Psoas muscle (tissue), 8 donors: ENCODE results near the gene HPS3. TPM values are rescaled to one million over a fixed set of nuclear protein-coding genes. Genes with fewer than 3 reads are reported as not detected.

Experiments
- ATAC-seq, 4 donors: fragments of 200-7000 bp; cut with Tn5 transposase; one replicate each; pipeline ENCODE4 v1.9.1; 2020; ENCODE audit warnings: moderate library complexity in 3 of 4, mild to moderate bottlenecking in 2 of 4
- DNase-seq, 2 donors: peaks; one replicate each; pipeline ENCODE4 v3.0.0-alpha.2; 2020
- H3K27ac ChIP-seq: fragments of 200-600 bp; one replicate; pipeline ENCODE4 v1.8.0; 2022
- H3K27me3 ChIP-seq, 3 donors: fragments of 200-600 bp in 1 of 3; one replicate each; pipeline versions ENCODE4 v1.6.1 to v1.8.0; 2013 to 2022; ENCODE audit warnings: low read length in 2 of 3, mild to moderate bottlenecking in 2 of 3, moderate library complexity in 1 of 3; ENCODE audit not compliant: insufficient read depth in 3 of 3
- H3K36me3 ChIP-seq, 2 donors: fragments of 200-600 bp in 1 of 2; one replicate each; pipeline versions ENCODE4 v1.6.1 to v1.8.0; 2013 to 2022; ENCODE audit warnings: low read depth in 1 of 2, mild to moderate bottlenecking in 1 of 2, moderate library complexity in 1 of 2; ENCODE audit not compliant: insufficient read depth in 1 of 2
- H3K4me1 ChIP-seq: fragments of 200-600 bp; one replicate; pipeline ENCODE4 v1.8.0; 2022
- H3K4me3 ChIP-seq: fragments of 200-600 bp; one replicate; pipeline ENCODE4 v1.8.0; 2022; ENCODE audit warnings: mild to moderate bottlenecking
- H3K9me3 ChIP-seq: fragments of 200-600 bp; one replicate; pipeline ENCODE4 v1.8.0; 2022
- WGBS, 3 donors: extraction: QIAGEN DNeasy Blood & Tissue Kit; methylation state at CpG; one replicate each; pipeline versions ENCODE4 v1.1.6 to v1.1.7; 2013; 5-methylcytosine and 5-hydroxymethylcytosine counted together
- intact Hi-C, 2 donors: fragments of 100-400 bp; cut with DNase I; formaldehyde crosslinking; loops; one replicate each; pipeline versions ENCODE4 v1.11.0 to v1.14.2; 2022
- polyA plus RNA-seq, 3 donors: library from polyadenylated mRNA; stranded (reverse); fragments of 200-250 nt; gene quantifications; one replicate each; pipeline ENCODE4 v1.2.3, GENCODE V29; 2013
- total RNA-seq, 4 donors: library from RNA; stranded (reverse); fragmentation: NEBNext Ultra II Directional in 2 of 4; extraction: Animal tissue kit (Norgen Biotek cat#: 25700) in 2 of 4; gene quantifications; one replicate each; pipeline versions ENCODE4 v1.2.1 to v1.2.4, GENCODE V29; 2021 to 2023
- TF ChIP-seq, protein P1 (sequence below): fragments of 200-600 bp; IDR thresholded peaks from one replicate; pipeline ENCODE4 v1.8.0; 2022; ENCODE audit warnings: antibody characterized with exemption
- donor health status: healthy with polysubstance abuse.
- donor health status: DM: no; HTN: no; CAD: no; lungs with moderate emphysema.
- donor health status: Bipolar disorder and iron deficiency.
- donor health status: healthy.
- donor health status: DM: yes; HTN: yes; CAD: no.
- donor health status: DM: no; HTN: no; CAD: no.
- donor health status: DM: no; HTN: no; CAD: no.
- donor health status: DM: yes; HTN: yes; CAD: no.

The HPS3 gene
- total and polyA plus RNA-seq, 7 donors: 2.2 to 7.3 (median 3.5) TPM

GRCh38 chr3:149101154-149101553 is 28.3 kb upstream of the HPS3 start:
- ATAC-seq (no peak), DNase-seq (no peak)
- TF ChIP-seq, protein P1, sequence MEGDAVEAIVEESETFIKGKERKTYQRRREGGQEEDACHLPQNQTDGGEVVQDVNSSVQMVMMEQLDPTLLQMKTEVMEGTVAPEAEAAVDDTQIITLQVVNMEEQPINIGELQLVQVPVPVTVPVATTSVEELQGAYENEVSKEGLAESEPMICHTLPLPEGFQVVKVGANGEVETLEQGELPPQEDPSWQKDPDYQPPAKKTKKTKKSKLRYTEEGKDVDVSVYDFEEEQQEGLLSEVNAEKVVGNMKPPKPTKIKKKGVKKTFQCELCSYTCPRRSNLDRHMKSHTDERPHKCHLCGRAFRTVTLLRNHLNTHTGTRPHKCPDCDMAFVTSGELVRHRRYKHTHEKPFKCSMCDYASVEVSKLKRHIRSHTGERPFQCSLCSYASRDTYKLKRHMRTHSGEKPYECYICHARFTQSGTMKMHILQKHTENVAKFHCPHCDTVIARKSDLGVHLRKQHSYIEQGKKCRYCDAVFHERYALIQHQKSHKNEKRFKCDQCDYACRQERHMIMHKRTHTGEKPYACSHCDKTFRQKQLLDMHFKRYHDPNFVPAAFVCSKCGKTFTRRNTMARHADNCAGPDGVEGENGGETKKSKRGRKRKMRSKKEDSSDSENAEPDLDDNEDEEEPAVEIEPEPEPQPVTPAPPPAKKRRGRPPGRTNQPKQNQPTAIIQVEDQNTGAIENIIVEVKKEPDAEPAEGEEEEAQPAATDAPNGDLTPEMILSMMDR: no peak
- no peak overlapping the region for H3K4me3 ChIP-seq
- intact Hi-C loops: no loop called here
- H3K27ac ChIP-seq: no peak overlapping the region
- no peaks in the 10 kb centered on the region for H3K27me3 ChIP-seq
- H3K9me3 ChIP-seq: no peaks in the 10 kb centered on the region
- 88 to 90% (median 90%) methylated on average over 4 of the region's 4 CpGs for WGBS, 3 donors
- H3K36me3 ChIP-seq: no peaks in the 10 kb centered on the region
- H3K4me1 ChIP-seq: no peaks in the 10 kb centered on the region

- H3K4me1 ChIP-seq: no peaks in the 10 kb centered on the region
- no peak overlapping the region for H3K27ac ChIP-seq
- no peaks in the 10 kb centered on the region for H3K27me3 ChIP-seq
- DNase-seq (no peak), ATAC-seq (no peak)
- H3K9me3 ChIP-seq: no peaks in the 10 kb centered on the region
- intact Hi-C loops: no loop called here
- no peaks in the 10 kb centered on the region for H3K36me3 ChIP-seq
- 85 to 90% (median 90%) methylated on average over 3 of the region's 3 CpGs for WGBS, 3 donors
- no peak overlapping the region for H3K4me3 ChIP-seq
- TF ChIP-seq, protein P1: no peak
Measured at GRCh38 chr3:149101641-149102040, 27.8 kb upstream of the HPS3 start.

DNA sequence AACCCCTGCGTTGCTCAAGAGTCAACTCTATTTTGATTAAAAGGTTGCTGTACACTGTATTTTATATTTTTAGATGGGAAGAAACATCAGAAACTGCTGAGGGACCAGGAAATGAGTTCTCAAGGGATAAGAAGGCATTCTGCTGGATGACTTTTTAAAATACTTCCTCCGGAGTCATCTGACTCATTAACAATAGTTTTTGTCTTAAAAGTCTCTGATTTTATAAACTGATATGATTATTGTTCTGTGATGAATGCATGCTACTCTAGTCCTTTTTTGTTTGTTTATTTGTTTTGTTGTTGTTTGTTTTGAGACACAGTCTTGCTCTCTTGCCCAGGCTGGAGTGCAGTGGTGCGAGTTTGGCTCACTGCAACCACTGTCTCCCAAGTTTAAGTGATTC is 25.0 kb upstream of the HPS3 start:
- WGBS, 3 donors: 65 to 77% (median 74%) methylated on average over 3 of the region's 3 CpGs

DNA sequence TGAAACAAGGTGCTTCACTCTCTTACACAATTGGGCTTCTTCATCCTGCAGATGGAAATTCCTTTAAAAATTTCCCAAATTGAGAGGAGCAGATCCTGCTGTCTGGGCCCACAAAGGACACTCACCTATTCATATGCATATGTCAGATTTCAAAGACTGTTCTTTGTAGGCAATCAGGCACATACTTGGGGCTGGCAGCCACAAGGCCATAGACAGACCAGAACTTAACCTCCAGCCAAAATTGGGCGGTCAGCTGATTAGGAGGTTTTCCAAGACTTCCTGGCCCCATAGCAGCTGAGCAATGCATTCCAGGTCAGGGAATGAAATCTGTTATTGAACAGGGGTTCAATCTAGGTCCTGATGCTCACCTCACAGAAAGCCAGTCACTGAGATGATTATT is 15.0 kb upstream of the HPS3 start:
- H3K27ac ChIP-seq: no peak overlapping the region
- H3K27me3 ChIP-seq: no peaks in the 10 kb centered on the region
- DNase-seq (no peak), ATAC-seq (no peak)
- WGBS, 3 donors: 21 to 36% (median 22%) methylated on average over 1 of the region's 1 CpG
- H3K36me3 ChIP-seq: no peaks in the 10 kb centered on the region
- no peaks in the 10 kb centered on the region for H3K9me3 ChIP-seq
- no peak overlapping the region for H3K4me3 ChIP-seq
- no peaks in the 10 kb centered on the region for H3K4me1 ChIP-seq
- TF ChIP-seq, protein P1: no peak
- intact Hi-C loops: loop anchor here in 1 of 2 donors (10.0 kb wide), 1 partner anchor 370 kb away; no protein-coding TSS in a partner anchor

More for the DNA sequence above, 25.0 kb upstream of the HPS3 start:
- ATAC-seq: no peak
- no peaks in the 10 kb centered on the region for H3K27me3 ChIP-seq
- intact Hi-C loops: no loop called here
- TF ChIP-seq, protein P1: no peak
- no peaks in the 10 kb centered on the region for H3K4me1 ChIP-seq
- no peak overlapping the region for H3K27ac ChIP-seq
- H3K36me3 ChIP-seq: no peaks in the 10 kb centered on the region
- no peaks in the 10 kb centered on the region for H3K9me3 ChIP-seq
- no peak for DNase-seq
- no peak overlapping the region for H3K4me3 ChIP-seq

- DNase-seq: no peak
- H3K4me3 ChIP-seq: no peak overlapping the region
- no peaks in the 10 kb centered on the region for H3K9me3 ChIP-seq
- ATAC-seq: no peak
- no peaks in the 10 kb centered on the region for H3K36me3 ChIP-seq
- TF ChIP-seq, protein P1: no peak
- no peak overlapping the region for H3K27ac ChIP-seq
- intact Hi-C loops: loop anchor here in 1 of 2 donors (5.0 to 10.0 kb wide), 2 partner anchors 158 to 370 kb away; no protein-coding TSS in a partner anchor
- H3K4me1 ChIP-seq: no peaks in the 10 kb centered on the region
- H3K27me3 ChIP-seq: no peaks in the 10 kb centered on the region
- 79 to 87% (median 85%) methylated on average over 5 of the region's 5 CpGs for WGBS, 3 donors
Measured at GRCh38 chr3:149115114-149115513, 14.3 kb upstream of the HPS3 start.
